ENCODE data around the gene CPT1A.

DNA sequence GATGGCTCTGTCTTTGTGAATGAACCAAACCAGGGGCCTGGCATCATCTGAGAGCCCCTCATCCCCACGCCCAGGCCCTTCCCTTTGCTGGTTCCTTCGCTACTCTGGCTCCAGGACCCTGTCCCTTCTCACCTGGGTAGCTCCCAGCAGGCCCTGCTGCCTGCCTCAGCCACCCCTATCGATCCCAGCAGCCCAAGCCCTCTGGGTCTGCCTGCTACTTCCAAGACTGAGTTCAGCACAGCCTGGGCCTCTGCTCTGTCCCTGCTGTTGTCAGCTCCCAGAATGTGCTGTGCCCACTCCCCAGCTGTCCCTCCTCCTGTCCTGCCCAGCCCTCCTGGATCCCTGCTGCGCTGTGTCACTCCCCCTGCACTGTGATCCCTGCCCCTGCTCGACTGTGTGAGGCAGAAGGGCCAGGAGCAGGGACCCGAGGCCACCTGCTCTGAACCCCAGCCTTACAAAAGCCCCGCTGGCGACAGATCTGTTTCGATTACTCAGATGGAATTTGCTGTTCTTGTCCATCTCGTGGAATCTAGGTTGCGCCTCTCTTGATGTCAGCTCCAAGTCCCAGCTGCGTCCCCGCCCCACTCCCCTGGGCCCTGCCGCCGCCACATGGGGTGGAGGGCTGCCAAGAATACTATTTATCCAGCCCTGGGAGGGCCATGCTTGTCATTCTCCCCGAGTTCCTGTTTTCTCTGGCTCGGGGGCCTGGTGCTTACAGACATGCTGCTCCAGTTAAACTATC, 48.9 kb upstream of the CPT1A start:
- TF ChIP-seq, protein P1, sequence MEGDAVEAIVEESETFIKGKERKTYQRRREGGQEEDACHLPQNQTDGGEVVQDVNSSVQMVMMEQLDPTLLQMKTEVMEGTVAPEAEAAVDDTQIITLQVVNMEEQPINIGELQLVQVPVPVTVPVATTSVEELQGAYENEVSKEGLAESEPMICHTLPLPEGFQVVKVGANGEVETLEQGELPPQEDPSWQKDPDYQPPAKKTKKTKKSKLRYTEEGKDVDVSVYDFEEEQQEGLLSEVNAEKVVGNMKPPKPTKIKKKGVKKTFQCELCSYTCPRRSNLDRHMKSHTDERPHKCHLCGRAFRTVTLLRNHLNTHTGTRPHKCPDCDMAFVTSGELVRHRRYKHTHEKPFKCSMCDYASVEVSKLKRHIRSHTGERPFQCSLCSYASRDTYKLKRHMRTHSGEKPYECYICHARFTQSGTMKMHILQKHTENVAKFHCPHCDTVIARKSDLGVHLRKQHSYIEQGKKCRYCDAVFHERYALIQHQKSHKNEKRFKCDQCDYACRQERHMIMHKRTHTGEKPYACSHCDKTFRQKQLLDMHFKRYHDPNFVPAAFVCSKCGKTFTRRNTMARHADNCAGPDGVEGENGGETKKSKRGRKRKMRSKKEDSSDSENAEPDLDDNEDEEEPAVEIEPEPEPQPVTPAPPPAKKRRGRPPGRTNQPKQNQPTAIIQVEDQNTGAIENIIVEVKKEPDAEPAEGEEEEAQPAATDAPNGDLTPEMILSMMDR (IDR thresholded peaks at IDR 0.05), result no peak; the same call in 1 of the 2 replicates
- TF ChIP-seq RFX5 (IDR thresholded peaks at IDR 0.05; ENCODE audit: low read length) (no peak), NFIC (IDR thresholded peaks at IDR 0.05; ENCODE audit: borderline replicate concordance) (peak; percentile 81), SIN3A (IDR thresholded peaks at IDR 0.05; ENCODE audit: borderline replicate concordance, low read depth, low read length) (peak; percentile 54; the same call in 1 of the 2 replicates)

Measured in SK-N-SH (cell line).